Activated CD4-positive, CD25-positive, alpha-beta regulatory T cell treated with anti-CD3 and anti-CD28 coated beads, Interleukin-2, amount 50 U/mL, for 24 hours (primary cell): ENCODE results near the gene PSMG1.
"Not testable (repeated sequence)": the region's sequence is repeated elsewhere in the genome, so short reads cannot be mapped to it uniquely, and the experiment has no call there.

Source experiments
- ATAC-seq, 2 donors: fragments of 150-1000 bp; cut with Tn5 transposase; one replicate each; pipeline ENCODE4 v1.10.0; 2021; ENCODE audit warnings: mild to moderate bottlenecking in 1 of 2, moderate library complexity in 1 of 2

The PSMG1 gene, protein sequence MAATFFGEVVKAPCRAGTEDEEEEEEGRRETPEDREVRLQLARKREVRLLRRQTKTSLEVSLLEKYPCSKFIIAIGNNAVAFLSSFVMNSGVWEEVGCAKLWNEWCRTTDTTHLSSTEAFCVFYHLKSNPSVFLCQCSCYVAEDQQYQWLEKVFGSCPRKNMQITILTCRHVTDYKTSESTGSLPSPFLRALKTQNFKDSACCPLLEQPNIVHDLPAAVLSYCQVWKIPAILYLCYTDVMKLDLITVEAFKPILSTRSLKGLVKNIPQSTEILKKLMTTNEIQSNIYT

DNA sequence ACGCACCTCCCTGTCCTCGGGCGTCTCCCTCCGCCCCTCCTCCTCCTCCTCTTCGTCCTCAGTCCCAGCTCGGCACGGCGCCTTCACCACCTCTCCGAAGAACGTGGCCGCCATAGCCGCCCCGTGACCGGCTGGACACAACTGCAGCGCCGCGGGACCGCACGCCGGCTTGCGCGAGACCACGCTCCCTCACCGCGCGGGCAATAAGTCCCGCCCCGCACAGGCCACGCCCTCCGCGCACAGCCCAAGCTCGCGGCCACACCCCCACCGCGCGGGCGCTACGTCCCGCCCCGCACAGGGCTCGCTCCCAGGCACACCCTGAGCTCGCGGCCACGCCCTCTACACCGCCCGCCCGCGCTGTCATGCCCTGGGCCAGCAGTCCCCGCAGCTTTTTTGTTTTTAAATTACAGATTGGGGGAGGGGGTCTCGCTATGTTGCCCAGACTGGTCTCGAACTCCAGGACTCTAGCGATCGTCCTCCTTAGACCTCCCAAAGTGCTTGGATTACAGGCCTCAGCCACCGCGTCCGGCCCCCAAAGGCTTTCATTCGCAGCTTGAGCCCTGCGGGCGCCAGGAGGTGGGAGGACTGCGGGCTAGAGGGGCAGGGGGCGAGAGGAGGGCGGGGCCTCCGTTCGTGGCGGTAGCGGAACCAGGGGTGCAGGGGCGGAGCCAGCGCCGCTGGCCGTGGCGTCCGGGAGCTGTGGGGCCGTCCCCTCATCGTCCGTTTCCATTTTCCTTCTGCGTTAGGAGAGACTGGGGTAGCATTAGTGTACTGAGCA, at the start of gene PSMG1:
PSMG1 (minus strand) TSS at position 180 of the 778 bp plus-strand sequence; CDS start at position 114, 66 bp downstream.
- peak; percentile 93 to 96 for ATAC-seq

DNA sequence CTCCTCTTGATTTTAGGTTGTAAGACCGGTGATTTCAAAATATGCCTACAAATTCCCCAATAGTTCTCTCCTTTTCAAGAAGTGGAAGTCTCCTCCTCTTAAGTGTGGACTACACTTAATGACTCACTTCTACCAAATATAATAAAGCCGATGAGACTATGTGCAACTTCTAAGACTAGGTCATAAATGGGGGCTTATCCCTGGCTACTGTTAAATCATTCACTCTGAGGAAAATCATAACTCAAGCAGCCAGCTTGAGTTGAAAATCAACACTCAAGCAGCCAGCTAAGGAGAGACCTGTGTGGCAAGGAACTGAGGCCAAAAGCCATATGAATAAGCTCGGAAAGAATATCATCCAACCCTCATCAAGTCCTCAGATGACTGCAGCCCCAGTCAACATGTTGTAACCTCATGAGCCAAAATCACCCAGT, 49.6 kb upstream of the PSMG1 start:
- no peak for ATAC-seq

DNA sequence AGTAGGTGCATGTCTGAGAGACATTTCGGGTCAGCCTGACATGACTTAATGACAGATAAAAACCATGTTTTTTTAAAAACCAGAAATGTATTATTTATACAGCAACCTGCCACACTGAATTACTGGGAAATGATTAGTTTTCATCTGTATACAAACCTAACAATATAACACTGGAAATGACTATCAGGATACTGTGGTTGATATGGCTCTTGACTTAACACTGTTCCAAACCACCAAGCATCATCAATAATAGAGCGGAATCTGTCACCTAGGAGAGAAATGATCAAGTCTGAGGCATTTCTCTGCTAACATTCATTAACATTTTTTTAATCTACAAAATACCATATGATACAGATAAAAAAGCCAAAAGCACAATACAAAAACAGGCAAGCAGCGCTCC, 41.7 kb upstream of the PSMG1 start:
- no peak for ATAC-seq

DNA sequence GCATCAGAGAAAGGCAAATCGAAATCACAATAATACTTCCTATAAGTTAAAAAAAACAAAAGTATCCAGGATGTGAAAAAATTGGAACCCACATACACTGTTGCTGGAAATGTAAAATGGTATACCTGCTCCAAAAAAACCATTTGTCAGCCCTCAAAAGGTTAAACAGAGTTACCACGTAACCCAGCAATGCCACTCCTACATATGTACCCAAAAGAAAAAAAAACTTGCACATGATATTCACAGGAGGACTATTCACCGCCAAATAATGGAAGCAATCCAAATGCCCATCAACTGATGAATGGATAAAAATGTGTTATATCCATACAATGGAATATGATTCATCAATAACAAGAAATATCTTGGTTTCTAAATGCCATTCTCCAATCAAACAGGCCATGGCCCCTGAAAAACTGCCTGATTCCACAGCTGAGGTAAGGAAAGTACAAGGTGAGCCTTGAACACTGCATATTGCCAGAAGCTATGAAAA, 38.8 kb upstream of the PSMG1 start:
- no peak for ATAC-seq

DNA sequence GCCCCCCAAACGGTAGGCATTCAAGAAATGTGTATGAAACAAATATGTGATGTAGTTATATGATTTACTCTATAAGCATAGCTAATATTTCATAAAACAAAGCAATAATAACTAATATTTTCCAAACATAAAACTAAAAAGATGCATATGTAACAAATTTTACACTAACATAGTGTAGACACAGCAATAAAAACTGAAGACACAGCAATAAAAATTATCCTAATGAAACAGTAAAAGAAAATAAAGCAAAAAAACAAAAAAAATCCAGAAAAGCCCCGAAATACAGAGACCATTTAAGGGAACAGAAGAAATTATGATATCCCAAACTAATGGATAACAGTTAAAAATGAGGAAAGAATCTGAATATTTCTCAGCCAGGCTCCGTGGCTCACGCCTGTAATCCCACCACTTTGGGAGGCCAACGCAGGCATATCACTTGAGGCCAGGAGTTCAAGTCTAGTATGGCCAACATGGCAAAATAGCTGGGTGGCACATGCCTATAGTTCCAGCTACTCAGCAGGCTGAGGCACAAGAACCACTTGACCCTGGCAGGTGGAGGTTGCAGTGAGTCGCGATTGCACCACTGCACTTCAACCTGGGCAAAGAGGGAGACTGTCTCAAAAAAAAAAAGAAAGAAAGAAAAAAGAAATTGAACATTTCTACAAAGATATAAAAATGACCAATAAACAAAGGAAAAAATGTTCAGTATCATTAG, 38.2 kb upstream of the PSMG1 start:
- no peak for ATAC-seq

DNA sequence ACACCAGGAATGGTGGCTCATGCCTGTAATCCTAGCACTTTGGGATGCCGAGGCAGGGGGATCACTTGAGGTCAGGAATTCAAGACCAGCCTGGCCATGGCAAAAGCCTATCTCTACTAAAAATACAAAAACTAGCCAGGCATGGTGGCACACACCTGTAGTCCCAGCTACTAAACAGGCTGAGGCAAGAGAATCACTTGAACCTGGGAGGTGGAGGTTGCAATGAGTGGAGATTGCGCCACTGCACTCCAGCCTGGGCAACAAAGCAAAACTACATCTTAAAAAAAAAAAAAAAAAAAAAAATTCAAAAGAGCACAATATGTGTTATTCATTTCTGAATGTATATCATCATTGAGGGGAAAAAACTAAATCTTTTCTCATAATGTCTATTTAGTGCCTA, 37.6 kb upstream of the PSMG1 start:
- not testable (repeated sequence) for ATAC-seq

DNA sequence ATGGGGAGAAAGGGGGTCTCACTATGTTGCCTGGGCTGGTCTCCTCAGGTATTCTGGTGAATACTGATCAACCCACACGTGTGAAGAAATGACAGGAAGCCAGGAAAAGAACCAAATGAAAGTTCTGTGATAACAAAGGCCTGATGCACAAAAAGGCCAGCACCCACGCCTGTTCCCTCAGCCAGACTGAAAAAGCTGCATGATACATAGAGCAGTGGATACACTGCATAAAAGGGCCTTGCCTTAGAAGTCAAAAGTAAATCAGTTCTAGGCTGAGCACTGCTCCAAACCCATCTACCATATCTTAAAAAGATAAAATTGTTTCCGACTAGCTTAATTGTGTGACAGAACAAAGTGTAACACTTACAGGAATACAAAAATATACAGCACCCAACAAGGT, 36.9 kb upstream of the PSMG1 start:
- no peak for ATAC-seq

DNA sequence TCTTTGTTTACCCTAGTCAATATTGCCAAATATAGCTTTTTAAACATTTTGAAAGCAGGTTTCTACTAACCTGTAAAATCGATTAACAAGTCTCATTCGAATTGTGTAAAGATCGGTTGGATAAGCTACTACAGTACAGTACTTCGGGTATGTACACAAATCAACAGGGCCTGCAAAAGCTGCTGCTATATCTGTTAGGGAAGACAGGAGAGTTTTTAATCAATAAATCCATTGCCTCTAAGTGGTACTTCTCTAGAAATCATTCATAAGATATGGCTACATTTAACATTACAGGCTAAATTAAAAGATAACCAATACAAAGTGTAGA, 34.8 kb upstream of the PSMG1 start:
- no peak for ATAC-seq

DNA sequence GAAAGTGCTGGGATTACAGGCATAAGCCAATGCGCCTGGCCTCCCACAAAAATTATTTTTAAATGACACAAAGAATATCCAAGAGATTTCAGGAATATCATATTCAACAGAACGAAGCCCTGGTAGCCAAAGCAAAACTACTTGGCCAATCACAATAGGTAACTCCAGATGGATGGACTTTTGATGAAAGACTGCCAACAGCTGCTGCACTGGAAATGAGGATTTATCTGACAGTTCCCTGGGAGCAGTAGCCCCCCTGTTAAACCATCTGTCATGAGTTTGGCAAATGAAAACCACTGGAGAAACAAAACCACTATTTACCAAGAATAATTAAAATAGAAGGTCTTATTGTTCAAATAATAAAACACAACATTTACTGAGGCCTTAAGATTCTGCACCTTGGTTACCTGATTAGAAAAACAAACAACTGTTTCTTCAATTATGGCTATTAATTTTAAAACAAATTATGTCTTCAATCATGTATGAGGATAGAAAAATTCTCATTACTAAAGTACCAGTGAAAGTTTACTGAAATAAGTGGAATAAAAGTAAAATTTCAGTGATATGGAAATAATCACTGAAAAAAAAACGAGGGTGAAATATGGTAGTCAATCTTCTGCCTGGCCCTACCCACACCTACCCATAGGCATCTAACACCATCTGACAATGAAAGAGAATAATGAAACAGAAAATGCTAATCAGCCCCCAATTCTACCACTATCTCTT, 34.3 kb upstream of the PSMG1 start:
- ATAC-seq: no peak

DNA sequence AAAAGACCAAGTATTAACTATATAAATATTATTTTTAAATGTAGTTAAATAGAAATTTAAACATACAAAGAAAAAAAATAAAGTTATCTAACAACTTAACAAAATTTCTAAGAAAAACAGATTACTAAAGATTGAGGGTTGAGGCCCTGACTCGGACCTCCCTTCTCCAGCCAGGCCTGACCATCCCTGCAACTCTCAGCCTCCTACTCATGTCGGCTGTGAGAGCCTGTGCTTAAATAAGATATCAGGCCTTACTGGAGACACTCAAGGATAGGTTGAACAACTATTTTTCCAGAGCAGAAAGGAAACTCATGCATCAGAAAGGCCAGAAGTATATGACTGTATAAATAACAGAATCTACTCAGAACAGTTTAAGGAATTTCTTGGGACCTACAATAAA, 33.0 kb upstream of the PSMG1 start:
- no peak for ATAC-seq

DNA sequence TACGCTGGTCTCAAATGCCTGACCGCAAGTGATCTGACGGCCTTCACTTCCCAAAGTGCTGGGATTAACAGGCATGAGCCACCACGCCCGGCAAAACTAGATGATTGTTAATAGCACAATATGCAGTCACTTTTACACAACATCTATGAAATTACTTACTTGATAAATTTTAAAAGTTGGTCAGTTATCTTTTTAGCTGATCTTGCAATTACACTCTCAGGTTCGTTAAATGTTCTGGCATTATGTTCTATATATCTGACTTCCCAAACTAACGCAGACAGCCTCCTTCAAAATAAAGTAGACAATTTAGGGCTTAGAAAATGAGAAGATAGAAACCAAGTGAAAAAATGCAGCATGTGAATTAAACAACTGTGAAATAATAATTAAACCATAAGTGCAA, 31.8 kb upstream of the PSMG1 start:
- no peak for ATAC-seq

DNA sequence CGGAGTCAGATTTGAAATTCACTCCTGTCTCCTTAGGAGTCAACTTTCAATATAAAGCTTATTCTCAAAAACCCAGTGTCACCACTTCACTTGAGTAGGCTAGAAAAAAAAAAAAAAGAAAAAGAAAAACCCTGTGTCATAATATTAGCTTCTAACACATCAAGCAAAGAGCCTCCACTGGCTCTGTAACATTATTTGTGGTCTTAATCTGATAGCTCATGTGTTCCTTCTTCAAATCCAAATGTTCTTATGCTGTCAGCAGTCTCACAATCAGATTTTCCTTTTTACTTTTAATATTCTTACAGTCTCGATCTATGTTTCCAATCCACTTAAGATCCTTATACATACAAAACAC, 26.1 kb upstream of the PSMG1 start:
- ATAC-seq: no peak

DNA sequence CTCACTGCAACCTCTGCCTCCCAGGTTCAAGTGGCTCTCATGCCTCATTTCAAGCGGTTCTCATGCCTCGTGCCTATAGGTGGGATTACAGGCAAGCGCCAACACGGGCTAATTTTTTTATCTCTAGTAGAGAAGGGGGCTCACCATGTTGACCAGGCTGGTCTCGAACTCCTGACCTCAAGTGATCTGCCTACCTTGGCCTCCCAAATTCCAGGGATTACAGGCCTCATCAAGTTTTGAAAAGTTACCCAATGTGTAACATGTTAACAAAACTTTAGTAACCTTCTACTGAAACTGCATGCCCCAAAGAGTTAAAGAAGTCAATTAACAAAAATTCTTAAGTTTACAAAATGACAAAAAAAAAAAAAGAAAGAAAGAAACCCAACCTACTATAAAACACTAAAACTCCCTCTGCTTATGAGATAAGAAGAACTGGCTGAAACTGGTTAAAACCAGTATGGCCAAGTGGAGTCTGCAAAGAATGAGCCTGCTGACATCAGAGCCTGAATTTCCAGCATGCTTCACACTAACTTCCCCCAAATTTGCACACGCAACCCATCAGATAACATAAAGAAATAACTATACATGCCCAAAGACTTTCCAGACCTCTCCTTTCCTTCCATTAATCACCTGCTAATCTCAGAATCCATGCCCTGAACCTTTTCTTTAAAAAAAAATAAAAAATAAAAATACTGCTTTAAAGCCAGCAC, 25.5 kb upstream of the PSMG1 start:
- no peak for ATAC-seq

DNA sequence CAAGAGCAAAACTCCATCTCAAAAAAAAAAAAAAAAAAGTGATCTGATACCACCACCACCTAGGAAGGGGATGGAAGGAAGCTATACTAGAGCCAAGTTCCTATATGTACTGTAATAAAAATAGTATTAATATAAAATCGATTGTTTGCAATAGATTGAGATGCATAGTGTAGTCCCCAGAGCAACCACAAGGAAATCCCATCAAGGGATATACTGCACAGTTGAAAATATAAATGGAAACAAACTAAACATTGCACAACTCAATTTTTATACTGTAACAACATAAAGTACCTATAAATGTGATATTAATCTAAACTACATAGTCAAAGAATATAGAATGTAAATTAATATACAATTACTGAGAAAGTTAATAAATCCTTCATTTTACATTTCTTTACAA, 20.9 kb upstream of the PSMG1 start:
- no peak for ATAC-seq

DNA sequence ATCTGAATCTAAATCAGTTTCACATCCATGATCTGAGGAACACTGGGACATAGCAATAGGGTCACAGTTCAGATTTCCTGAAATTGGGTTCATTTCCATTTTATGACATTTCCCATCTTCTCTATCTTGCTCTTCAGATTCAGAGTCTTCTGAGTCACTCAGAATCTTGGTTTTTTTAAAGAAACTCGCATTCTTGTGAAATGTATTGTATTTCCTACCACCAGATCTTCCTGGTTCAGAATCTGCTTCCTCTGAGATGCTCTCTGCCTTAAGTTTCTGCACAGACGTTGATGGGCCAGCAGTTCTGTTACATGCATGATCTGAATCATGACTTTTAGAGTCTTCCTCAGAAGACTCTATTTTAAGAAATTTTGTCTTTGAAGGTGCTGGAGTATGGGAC, 15.5 kb upstream of the PSMG1 start:
- no peak for ATAC-seq

DNA sequence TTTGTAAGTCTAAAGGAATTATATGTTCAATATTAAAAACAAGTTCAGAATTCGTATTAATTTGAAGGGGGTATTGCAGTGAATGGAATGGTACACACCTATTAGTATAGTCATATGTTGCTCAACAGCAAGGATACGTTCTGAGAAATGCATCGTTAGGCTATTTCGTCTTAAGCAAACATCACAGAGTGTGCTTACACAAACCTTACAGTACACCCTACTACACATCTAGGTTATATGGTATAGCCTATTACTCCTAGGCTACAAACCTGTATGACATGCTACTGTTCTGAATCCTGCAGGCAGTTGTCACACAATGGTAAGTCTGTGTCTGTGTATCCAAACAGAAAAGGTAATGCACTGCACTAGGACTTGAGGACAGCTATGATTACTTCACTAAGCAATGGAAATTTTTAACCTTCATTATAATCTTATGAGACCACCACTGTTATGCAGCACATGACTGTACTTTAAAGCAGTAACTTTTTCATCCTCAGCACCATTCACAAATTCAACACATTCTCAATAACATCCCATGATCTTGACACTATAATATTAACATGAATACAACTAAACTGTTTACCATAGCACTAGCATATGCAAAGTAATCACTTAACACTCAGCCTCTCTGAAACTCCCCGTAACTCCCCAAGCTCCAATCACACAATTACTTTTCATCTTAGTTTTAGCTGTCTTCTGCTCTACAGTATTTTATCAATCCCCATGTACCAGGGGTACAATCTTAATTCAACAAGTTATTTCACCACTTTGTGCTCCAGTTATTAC, 14.4 kb upstream of the PSMG1 start:
- no peak for ATAC-seq

DNA sequence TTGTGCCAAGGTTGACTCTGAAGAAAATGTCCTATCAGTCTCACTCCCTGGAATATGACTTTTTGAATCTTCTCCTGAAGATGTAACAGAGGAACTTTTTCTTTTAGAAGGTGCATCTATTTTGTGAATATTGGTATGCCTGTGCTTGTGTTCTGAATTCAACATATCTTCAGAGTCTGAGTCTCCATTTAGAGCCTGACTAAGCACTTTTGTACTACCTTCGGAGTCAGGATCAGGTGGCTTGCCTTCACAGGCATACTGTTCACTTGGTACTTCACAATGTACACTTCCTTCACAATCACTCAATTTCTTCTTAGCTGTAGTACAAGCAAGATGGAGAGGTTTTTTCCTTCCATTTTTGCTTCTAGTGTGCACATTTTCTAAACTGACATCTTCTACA, 13.6 kb upstream of the PSMG1 start:
- no peak for ATAC-seq

DNA sequence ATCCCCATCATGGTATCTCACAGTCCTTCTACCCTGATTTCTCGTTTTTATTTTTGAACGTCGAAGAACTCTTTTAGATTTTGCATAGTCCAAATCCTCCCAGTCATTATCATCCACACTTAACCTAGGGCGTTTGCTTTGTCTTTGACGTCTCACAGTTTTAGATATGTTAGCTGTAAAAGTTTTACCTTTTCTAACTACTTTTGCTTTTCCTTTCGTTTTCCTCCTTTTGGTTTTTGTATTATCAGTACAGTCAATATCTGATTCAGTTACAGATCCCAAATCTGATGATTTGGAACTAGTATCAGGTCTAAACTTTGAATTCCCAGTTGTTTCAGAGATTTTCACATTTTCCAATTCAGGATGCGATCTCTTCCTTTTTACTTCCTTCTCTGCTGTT, 13.1 kb upstream of the PSMG1 start:
- ATAC-seq: peak; percentile 51 to 53

DNA sequence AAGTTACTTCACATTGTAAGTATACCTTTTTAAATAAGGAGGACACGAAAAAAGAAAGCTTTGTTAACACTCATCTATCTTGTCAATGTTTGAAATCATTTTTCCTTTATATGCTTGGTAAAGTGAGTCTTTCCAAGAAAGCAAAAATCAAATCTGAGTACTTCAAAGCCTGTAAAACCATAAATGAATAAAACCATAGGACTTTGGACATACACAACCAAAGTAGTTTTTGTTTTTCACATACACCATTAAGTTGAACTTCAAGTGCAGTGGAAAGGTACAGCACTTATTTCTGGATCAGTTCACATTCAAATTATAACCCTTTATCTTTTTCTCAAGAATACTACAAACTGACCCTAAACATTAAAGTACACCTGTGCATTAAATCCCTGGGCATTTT, 10.1 kb upstream of the PSMG1 start:
- no peak for ATAC-seq

DNA sequence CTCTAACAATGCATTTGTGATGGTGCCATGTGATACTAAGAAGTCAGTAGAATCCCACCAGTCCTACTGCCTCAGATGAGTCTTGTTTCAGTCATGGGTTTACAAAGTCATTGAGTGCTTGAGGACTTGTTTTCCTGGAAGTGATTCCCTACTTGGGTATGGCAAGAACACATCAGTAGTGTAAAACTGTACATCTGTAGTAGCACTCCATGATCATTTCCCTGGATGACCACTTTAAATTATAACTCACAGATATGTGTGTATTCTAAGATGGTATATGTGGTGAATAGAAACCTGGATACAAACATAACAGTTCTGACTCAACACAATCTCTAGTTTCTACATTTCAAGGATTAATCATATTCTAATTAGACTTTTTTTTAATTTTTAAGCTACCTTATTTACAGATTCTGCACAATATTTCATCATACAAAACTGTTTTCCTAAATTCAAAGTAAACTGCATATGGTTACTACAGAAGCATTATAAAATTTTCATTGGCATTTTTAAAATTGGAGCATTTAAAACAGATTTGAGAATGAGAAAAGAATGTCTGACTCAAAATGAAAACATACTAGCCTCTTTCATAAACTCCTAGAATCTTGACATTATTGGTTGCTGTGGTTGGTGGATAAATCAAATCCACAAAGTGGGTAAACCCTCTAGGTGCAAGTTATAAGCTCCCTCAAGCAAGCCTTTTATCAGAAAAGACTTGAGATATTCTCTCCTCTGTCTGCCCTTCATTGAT, 6.8 kb upstream of the PSMG1 start:
- peak; percentile 72 to 84 for ATAC-seq
